ENCODE data around the gene PPIL4. TPM values are rescaled to one million over a fixed set of nuclear protein-coding genes. Genes with fewer than 3 reads are reported as not detected.
A peak's percentile ranks its signal among the peaks of the same experiment; 100 is the strongest.

The PPIL4 gene
- total and polyA plus RNA-seq, 10 of the 15 experiments (the other 5 are each of a cell fraction or from before 2014, with no cell fraction given): 8.0 to 28.4 (median 24.3) TPM

DNA sequence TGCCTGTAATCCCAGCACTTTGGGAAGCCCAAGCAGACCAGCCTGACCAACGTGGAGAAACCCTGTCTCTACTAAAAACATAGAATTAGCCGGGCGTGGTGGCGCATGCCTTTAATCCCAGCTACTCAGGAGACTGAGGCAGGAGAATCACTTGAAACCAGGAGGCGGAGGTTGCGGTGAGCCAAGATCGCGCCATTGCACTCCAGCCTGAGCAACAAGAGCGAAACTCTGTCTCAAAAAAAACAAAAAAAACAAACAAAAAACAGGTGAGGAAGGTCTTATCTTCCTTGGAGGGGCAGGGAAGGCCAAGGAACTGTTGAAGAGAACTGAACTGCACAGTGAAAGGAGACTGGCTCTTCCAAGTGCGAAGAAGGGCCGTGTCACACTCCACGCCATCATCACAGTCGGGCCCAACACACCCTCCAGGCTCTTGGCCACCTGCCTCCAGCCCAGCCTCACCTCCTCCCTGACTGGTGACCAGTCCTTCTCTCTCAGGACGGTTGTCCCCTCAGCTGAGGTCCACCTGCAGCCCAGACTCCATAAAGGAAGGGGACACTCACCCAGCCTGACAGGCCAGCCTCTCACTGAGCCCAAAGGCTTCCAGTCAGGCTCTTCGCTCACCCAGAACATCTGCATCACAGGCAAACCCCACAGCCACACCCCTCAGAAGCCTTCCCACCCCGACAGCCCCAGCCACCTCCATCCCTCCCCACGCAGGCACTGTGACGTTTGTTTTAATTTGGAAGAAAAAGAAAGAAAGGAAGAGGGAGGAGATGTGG lies 65.2 kb downstream of the PPIL4 start:
- BruUV-seq (replicated peaks): no TSS peak
- ChIA-PET CTCF (interaction anchor here (1.4 to 3.2 kb wide), 3 partner anchors 9 to 416 kb away, joined by 6 to 27 read pairs (median 20); no protein-coding TSS in a partner anchor), RAD21 (ENCODE audit: unreplicated experiment) (interaction anchor here (1.2 to 2.8 kb wide), 6 partner anchors 9 to 452 kb away, joined by 3 to 17 read pairs (median 6); no protein-coding TSS in a partner anchor), POLR2A (interaction anchor here (1.3 to 1.8 kb wide), 3 partner anchors 12 to 448 kb away, joined by 4 to 6 read pairs (median 5); no protein-coding TSS in a partner anchor), SMC1A (ENCODE audit: uncharacterized antibody, unreplicated experiment) (interaction anchor here (0.9 to 2.3 kb wide), 6 partner anchors 9 to 419 kb away, joined by 3 to 9 read pairs (median 6); partner anchors contain the start of gene PPIL4)
- Histone ChIP-seq H3K9ac (ENCODE audit: control insufficient read depth, insufficient read depth, low read length) (peak overlapping the region; percentile 88), H3K9me3 (replicated peaks; ENCODE audit: control insufficient read depth, insufficient read depth, low read length) (no peaks in the 10 kb centered on the region), H4K20me1 (ENCODE audit: control insufficient read depth, insufficient read depth) (no peaks in the 10 kb centered on the region), H3K4me2 (ENCODE audit: control insufficient read depth, insufficient read depth) (peak overlapping the region; percentile 98), H2AFZ (ENCODE audit: control insufficient read depth, low read depth, low read length) (peak overlapping the region; percentile 37), H3K4me3 (peak overlapping the region; percentile 90), H3K36me3 (ENCODE audit: control insufficient read depth in 2 of 2, insufficient read depth in 2 of 2, low read length in 1 of 2) (no peaks in the 10 kb centered on the region), H3K27ac (ENCODE audit: control insufficient read depth, insufficient read depth) (peak overlapping the region; percentile 95), H3K27me3 (replicated peaks in 1 of 2; ENCODE audit: control insufficient read depth in 2 of 2, insufficient read depth in 2 of 2, low read length in 1 of 2) (no peaks in the 10 kb centered on the region), H3K79me2 (ENCODE audit: control insufficient read depth, insufficient read depth, low read length) (peaks cover 88% of the 10 kb centered on the region), H3K4me1 (ENCODE audit: control insufficient read depth, insufficient read depth, low read length) (peaks cover 24% of the 10 kb centered on the region)
- intact Hi-C loops (cut with micrococcal nuclease; ENCODE audit: unreplicated experiment) (no loop called here), in situ Hi-C loops (cut with MboI) (no loop called here)
- WGBS (ENCODE audit: insufficient coverage, insufficient replicate concordance, low lambda C conversion rate, missing lambda C conversion rate): 10% methylated on average over 16 of the region's 18 CpGs
- no peak for DNase-seq (ENCODE audit: low read depth, low spot score)
- no peak for FAIRE-seq
- peak; percentile 21 for ATAC-seq
- TF ChIP-seq ZNF687 (IDR thresholded peaks at IDR 0.05) (peak; percentile 23; the same call in 1 of the 2 replicates), CBX5 (IDR thresholded peaks at IDR 0.05; ENCODE audit: low read depth) (no peak), ETV6 (conservative IDR thresholded peaks at IDR 0.05 in 1 of 2, IDR thresholded peaks at IDR 0.05 in 1 of 2; ENCODE audit: borderline replicate concordance in 1 of 2, low read depth in 1 of 2) (no peak), POU2F2 (IDR thresholded peaks at IDR 0.05; ENCODE audit: borderline replicate concordance, low read depth, low read length) (peak; percentile 22; the same call in 1 of the 3 replicates), MAX (IDR thresholded peaks at IDR 0.05; ENCODE audit: low read depth, low read length) (no peak), PML (IDR thresholded peaks at IDR 0.05; ENCODE audit: low read length) (no peak), CBX3 (IDR thresholded peaks at IDR 0.05; ENCODE audit: borderline replicate concordance, low read depth) (no peak), EED (IDR thresholded peaks at IDR 0.05; ENCODE audit: low read depth) (no peak), PAX8 (IDR thresholded peaks at IDR 0.05) (no peak), ZBTB33 (IDR thresholded peaks at IDR 0.05) (no peak), TCF3 (IDR thresholded peaks at IDR 0.05; ENCODE audit: borderline replicate concordance, insufficient read depth, low read depth, low read length) (no peak), BACH1 (IDR thresholded peaks at IDR 0.05; ENCODE audit: borderline replicate concordance) (peak; percentile 40; the same call in 1 of the 2 replicates), TBL1XR1 (IDR thresholded peaks at IDR 0.05; ENCODE audit: low read depth, low read length) (0 out of 2 replicates have a peak, but pooled peaks have one; percentile 38), HDAC6 (IDR thresholded peaks at IDR 0.05; ENCODE audit: unreplicated experiment) (no peak)
